Ectodermal cell (in vitro differentiated cells): ENCODE data around the gene GNAS.
A peak's percentile ranks its signal among the peaks of the same experiment; 100 is the strongest.
"Not testable (repeated sequence)": the region's sequence is repeated elsewhere in the genome, so short reads cannot be mapped to it uniquely, and the experiment has no call there.

Experiments used
- H3K27ac ChIP-seq: 2 replicates; pipeline ENCODE4 v1.7.0; 2013; ENCODE audit warnings: mild to moderate bottlenecking, low read depth, low read length; ENCODE audit not compliant: insufficient read depth, poor library complexity, severe bottlenecking
- H3K27me3 ChIP-seq: 2 replicates; pipeline ENCODE4 v1.7.0; 2013; ENCODE audit warnings: mild to moderate bottlenecking, low read length; ENCODE audit not compliant: insufficient read depth, control insufficient read depth, poor library complexity, severe bottlenecking
- H3K36me3 ChIP-seq: one replicate; pipeline ENCODE4 v1.7.0; 2013; ENCODE audit warnings: low read length; ENCODE audit not compliant: control insufficient read depth, insufficient read depth
- H3K4me1 ChIP-seq: one replicate; pipeline ENCODE4 v1.7.0; 2013; ENCODE audit warnings: low read length; ENCODE audit not compliant: control insufficient read depth, insufficient read depth
- H3K4me3 ChIP-seq: 2 replicates; pipeline ENCODE4 v1.7.0; 2013; ENCODE audit warnings: low read depth, low read length, control low read depth; ENCODE audit not compliant: insufficient read depth
- H3K9me3 ChIP-seq: 2 replicates; pipeline ENCODE4 v1.7.0; 2013; ENCODE audit warnings: mild to moderate bottlenecking, low read length, moderate library complexity; ENCODE audit not compliant: control insufficient read depth
- WGBS, 2 experiments: methylation state at CpG; one replicate each; pipeline ENCODE4 v1.1.7; 2013; ENCODE audit warnings: missing lambda C conversion rate in 2 of 2; 5-methylcytosine and 5-hydroxymethylcytosine counted together

GNAS gene

GRCh38 chr20:58828136-58828535 is 24.4 kb upstream of the GNAS start:
- no peak overlapping the region for H3K27ac ChIP-seq
- H3K9me3 ChIP-seq = no peaks in the 10 kb centered on the region
- no peaks in the 10 kb centered on the region for H3K27me3 ChIP-seq
- no peak overlapping the region for H3K4me3 ChIP-seq
- no peaks in the 10 kb centered on the region for H3K36me3 ChIP-seq
- 88 to 89% methylated on average over 2 of the region's 2 CpGs for WGBS, 2 experiments
- no peaks in the 10 kb centered on the region for H3K4me1 ChIP-seq

DNA sequence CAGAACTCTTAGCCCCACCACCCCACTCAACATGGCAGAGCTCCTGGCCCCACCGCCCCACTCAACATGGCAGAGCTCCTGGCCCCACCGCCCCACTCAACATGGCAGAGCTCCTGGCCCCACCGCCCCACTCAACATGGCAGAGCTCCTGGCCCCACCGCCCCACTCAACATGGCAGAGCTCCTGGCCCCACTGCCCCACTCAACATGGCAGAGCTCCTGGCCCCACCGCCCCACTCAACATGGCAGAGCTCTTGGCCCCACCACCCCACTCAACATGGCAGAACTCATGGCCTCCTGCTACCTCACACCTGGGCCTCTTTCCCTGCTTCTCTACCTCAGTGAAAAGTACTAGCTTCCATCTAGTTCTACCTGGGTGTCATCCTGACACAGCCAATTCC is 23.7 kb upstream of the GNAS start:
- H3K4me3 ChIP-seq, H3K4me1 ChIP-seq, H3K27ac ChIP-seq, H3K9me3 ChIP-seq, H3K27me3 ChIP-seq, H3K36me3 ChIP-seq: not testable (repeated sequence)
- WGBS, 2 experiments = 94 to 96% methylated on average over 3 to 4 of the region's 5 CpGs

DNA sequence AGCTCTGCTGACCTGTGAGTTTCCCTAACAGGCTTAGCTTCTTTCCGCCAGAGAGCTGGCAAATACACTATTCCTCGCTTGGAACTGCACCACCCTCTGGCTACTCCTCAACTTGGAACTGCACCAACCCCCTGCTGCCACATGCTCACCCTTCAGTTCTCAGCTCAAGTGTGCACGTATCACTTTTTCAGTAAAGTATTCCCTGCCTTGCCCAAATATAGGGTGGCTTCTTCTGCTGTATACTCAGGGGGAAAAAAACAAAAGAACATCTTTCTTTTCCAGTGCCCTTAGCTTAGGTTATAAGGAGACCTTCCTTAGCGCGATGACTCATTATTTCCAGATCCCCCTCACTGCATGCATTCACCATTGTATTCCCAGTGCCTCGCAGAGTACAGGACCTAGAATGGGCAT is 23.0 kb upstream of the GNAS start:
- Histone ChIP-seq H3K4me1 (no peaks in the 10 kb centered on the region), H3K27me3 (no peaks in the 10 kb centered on the region), H3K9me3 (no peaks in the 10 kb centered on the region), H3K4me3 (no peak overlapping the region), H3K27ac (no peak overlapping the region), H3K36me3 (no peaks in the 10 kb centered on the region)
- WGBS, 2 experiments = 94 to 96% methylated on average over 6 of the region's 6 CpGs

- whole genome bisulfite sequencing, 2 experiments = 97 to 99% methylated on average over 4 of the region's 4 CpGs
- Histone ChIP-seq H3K27me3 (no peaks in the 10 kb centered on the region), H3K4me3 (no peak overlapping the region)
These were observed 20.1 kb upstream of the GNAS start for GRCh38 chr20:58832457-58832856.

GRCh38 chr20:58833921-58834320 is 18.6 kb upstream of the GNAS start:
- H3K27ac ChIP-seq = no peak overlapping the region
- peaks cover under 1% of the 10 kb centered on the region for H3K27me3 ChIP-seq
- WGBS, 2 experiments = 94 to 97% methylated on average over 10 of the region's 10 CpGs
- H3K4me1 ChIP-seq = no peaks in the 10 kb centered on the region
- H3K4me3 ChIP-seq = no peak overlapping the region
- no peaks in the 10 kb centered on the region for H3K9me3 ChIP-seq
- no peaks in the 10 kb centered on the region for H3K36me3 ChIP-seq

More at GRCh38 chr20:58832457-58832856, 20.1 kb upstream of the GNAS start:
- H3K36me3 ChIP-seq = no peaks in the 10 kb centered on the region
- H3K4me1 ChIP-seq = no peaks in the 10 kb centered on the region
- no peak overlapping the region for H3K27ac ChIP-seq
- no peaks in the 10 kb centered on the region for H3K9me3 ChIP-seq

DNA sequence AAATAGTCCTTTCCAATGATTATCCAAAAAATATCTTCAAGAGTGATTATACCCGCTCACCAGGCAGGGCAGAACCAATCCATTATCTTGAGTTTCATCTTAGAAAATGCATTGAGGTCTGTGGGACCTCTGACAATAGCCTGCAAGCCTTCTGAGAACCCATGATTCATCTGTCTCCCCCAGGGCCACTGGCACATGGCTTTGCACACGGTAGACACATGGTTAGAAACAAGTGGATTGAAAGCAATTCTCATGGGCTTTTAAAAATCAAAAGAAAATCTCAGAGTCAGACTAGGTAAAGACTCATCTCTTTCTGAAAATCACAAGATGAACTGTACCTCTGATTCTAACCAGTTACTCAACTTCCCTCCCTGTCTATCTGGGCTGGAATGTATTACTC is 17.3 kb upstream of the GNAS start:
- H3K27ac ChIP-seq = no peak overlapping the region
- peaks cover 14% of the 10 kb centered on the region for H3K27me3 ChIP-seq
- 90 to 97% methylated on average over 2 of the region's 2 CpGs for WGBS, 2 experiments
- peaks cover 3% of the 10 kb centered on the region for H3K36me3 ChIP-seq
- H3K4me1 ChIP-seq = no peaks in the 10 kb centered on the region
- H3K9me3 ChIP-seq = no peaks in the 10 kb centered on the region
- H3K4me3 ChIP-seq = no peak overlapping the region

DNA sequence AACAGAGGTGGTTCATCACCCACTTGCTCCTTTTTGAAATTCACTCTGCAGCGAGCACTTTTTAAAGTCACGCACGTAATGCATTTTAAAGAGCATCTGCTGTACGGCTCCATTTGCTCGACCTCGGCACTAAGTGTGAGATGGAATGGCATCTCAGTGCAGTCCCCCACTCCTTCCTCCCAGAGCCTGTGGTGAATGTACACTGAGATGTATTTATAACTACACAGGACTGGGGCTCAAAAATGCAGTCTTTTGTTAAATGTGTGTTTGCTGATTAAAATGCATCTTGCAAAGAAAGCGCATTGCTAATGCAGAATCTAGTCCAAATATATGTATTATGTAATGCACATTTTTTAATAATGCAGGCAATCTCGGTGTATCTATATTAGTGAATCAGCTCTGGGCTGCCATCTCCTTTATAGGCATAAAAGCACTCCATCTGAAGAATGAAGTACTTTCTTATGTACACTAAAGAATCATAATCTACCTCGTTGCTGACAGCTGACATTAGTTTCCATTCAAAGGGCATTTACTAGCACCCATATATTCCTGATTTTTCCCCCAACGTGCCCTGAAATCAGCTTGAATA is 15.8 kb upstream of the GNAS start:
- Histone ChIP-seq H3K27ac (no peak overlapping the region), H3K27me3 (peaks cover 28% of the 10 kb centered on the region)
- WGBS, 2 experiments = 95 to 96% methylated on average over 10 of the region's 10 CpGs

DNA sequence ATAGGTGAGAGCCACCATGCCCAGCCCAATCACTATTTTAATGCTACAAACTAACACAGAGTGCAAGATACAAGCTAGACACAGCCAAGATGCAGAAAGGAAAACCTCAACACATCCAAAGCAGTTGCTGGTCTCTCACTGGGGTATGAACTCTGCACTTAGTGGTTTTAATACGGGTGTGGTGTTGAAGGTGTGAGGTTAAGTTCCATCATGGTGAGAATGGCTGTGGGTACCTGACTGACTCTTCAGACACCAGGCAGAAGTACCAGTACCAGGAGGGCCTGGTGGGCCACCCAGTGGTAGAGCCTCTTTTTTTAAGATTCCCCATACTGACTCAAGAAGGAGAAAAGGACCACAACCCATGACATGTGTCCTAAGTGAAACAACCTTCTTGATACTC is 14.8 kb upstream of the GNAS start:
- no peak overlapping the region for H3K4me3 ChIP-seq
- H3K36me3 ChIP-seq = peaks cover 7% of the 10 kb centered on the region
- peaks cover 38% of the 10 kb centered on the region for H3K27me3 ChIP-seq
- WGBS, 2 experiments = 92 to 100% methylated on average over 1 of the region's 1 CpG
- H3K27ac ChIP-seq = no peak overlapping the region
- no peaks in the 10 kb centered on the region for H3K9me3 ChIP-seq
- no peaks in the 10 kb centered on the region for H3K4me1 ChIP-seq

More for the DNA sequence above, 15.8 kb upstream of the GNAS start:
- H3K36me3 ChIP-seq = peaks cover 3% of the 10 kb centered on the region
- no peaks in the 10 kb centered on the region for H3K4me1 ChIP-seq
- no peaks in the 10 kb centered on the region for H3K9me3 ChIP-seq
- H3K4me3 ChIP-seq = no peak overlapping the region

DNA sequence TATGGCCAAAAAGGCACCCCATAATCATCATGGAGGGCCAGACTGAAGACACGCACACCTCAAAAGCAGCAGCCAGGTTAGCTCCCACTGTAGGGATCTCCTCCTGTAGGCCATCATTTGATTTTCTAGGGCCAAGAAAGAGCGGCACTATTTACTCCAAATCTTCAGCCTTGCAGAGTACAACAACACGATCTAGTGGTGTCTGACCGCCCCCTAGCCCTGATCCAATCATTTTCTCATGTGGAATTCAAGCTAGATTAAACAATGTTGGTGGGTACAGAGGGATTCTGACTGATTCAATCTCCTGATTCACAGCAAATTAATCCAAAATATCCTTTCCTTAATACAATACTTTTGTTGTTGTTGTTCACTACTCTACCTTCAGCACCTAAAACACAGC is 14.3 kb upstream of the GNAS start:
- Histone ChIP-seq H3K27ac (no peak overlapping the region), H3K4me3 (no peak overlapping the region), H3K9me3 (no peaks in the 10 kb centered on the region), H3K27me3 (peaks cover 43% of the 10 kb centered on the region), H3K4me1 (peaks cover under 1% of the 10 kb centered on the region), H3K36me3 (peaks cover 7% of the 10 kb centered on the region)
- WGBS, 2 experiments = 87 to 90% methylated on average over 4 of the region's 4 CpGs

GRCh38 chr20:58839474-58839874 is 13.0 kb upstream of the GNAS start:
- Histone ChIP-seq H3K27ac (no peak overlapping the region), H3K9me3 (no peaks in the 10 kb centered on the region), H3K4me3 (peak overlapping the region; percentile 33), H3K27me3 (peaks cover 49% of the 10 kb centered on the region), H3K36me3 (peaks cover 7% of the 10 kb centered on the region), H3K4me1 (peaks cover 3% of the 10 kb centered on the region)
- 54 to 56% methylated on average over 27 of the region's 27 CpGs for WGBS, 2 experiments
